Upper lobe of left lung (tissue), 6 donors: ENCODE results near the gene NIPA2. TPM values are rescaled to one million over a fixed set of nuclear protein-coding genes. Genes with fewer than 3 reads are reported as not detected.

ENCODE experiments used
- ATAC-seq, 2 donors: fragments of 200-7000 bp; cut with Tn5 transposase; one replicate each; pipeline ENCODE4 v1.9.1; 2022; ENCODE audit warnings: mild to moderate bottlenecking in 2 of 2, moderate library complexity in 2 of 2; ENCODE audit not compliant: low FRiP score in 2 of 2
- DNase-seq, 2 donors: peaks; one replicate each; pipeline ENCODE4 v3.0.0-alpha.2; 2019 to 2020
- H3K27ac ChIP-seq, 4 donors: fragments of 200-600 bp; sonication (generic); one replicate each; pipeline ENCODE4 v1.5.1; 2016 to 2019
- H3K27me3 ChIP-seq, 4 donors: fragments of 200-600 bp; sonication (generic); one replicate each; pipeline ENCODE4 v1.5.1; 2017 to 2019
- H3K36me3 ChIP-seq, 4 donors: fragments of 200-600 bp; sonication (generic); one replicate each; pipeline ENCODE4 v1.5.1; 2016 to 2019
- H3K4me1 ChIP-seq, 4 donors: fragments of 200-600 bp; sonication (generic); one replicate each; pipeline ENCODE4 v1.5.1; 2018 to 2019
- H3K4me3 ChIP-seq, 4 donors: fragments of 200-600 bp; sonication (generic); one replicate each; pipeline ENCODE4 v1.5.1; 2017 to 2019; ENCODE audit warnings: mild to moderate bottlenecking in 2 of 4, moderate library complexity in 1 of 4
- H3K9me3 ChIP-seq, 4 donors: fragments of 200-600 bp; sonication (generic); one replicate each; pipeline ENCODE4 v1.5.1; 2018 to 2019
- CTCF ChIP-seq, 6 experiments: fragments of 450-650 bp in 4 of 6; fragments of 200-600 bp in 2 of 6; sonication (generic) in 2 of 6; IDR thresholded peaks; one replicate each; pipeline ENCODE4 v1.5.1; 2016 to 2019; ENCODE audit warnings: antibody characterized with exemption in 6 of 6
- EP300 ChIP-seq, 4 donors: sonication (generic); formaldehyde crosslinking; IDR thresholded peaks; one replicate each; pipeline ENCODE4 v1.5.1; 2017; ENCODE audit warnings: antibody characterized with exemption in 4 of 4, control low read depth in 2 of 4
- POLR2A ChIP-seq, 4 donors: fragments of 450-650 bp; IDR thresholded peaks; one replicate each; pipeline ENCODE4 v1.5.1; 2016 to 2017; ENCODE audit warnings: antibody characterized with exemption in 4 of 4, mild to moderate bottlenecking in 2 of 4
- POLR2AphosphoS5 ChIP-seq, 2 donors: sonication (generic); formaldehyde crosslinking; IDR thresholded peaks; one replicate each; pipeline ENCODE4 v1.5.1; 2017; ENCODE audit warnings: antibody characterized with exemption in 2 of 2
- WGBS, 2 donors: methylation state at CpG; one replicate each; pipeline ENCODE4 v1.1.5; 2017 to 2018; 5-methylcytosine and 5-hydroxymethylcytosine counted together
- total RNA-seq, 6 donors: library from RNA; depleted of rRNA in 4 of 6; stranded (reverse); fragments of >200 nt in 4 of 6; gene quantifications; one replicate each; pipeline versions ENCODE4 v1.1.0 to v1.2.1, GENCODE V29; 2016 to 2021
- donor health status: DM: no; HTN: no; CAD: no; lungs with moderate emphysema.
- donor health status: DM: no; HTN: yes; CAD: no; lungs with severe emphysema.

NIPA2 gene
- total RNA-seq, 6 donors from 2014 or later, result 23.0 to 55.9 (median 47.5) TPM

GRCh38 chr15:22877607-22878006 is 39.1 kb downstream of the NIPA2 start:
- 92% methylated on average over 8 of the region's 8 CpGs; no CpG with 5 or more reads in 1 of the 2 donors for WGBS, 2 donors
- no peaks in the 10 kb centered on the region for H3K27me3 ChIP-seq
- H3K27ac ChIP-seq, result no peak overlapping the region
- no peak for DNase-seq
- H3K4me3 ChIP-seq, result no peak overlapping the region
- peaks cover 39 to 97% (median 91%) of the 10 kb centered on the region in 4 donors for H3K36me3 ChIP-seq
- no peak for ATAC-seq
- TF ChIP-seq POLR2AphosphoS5 (IDR thresholded peaks at IDR 0.05) (no peak), CTCF (IDR thresholded peaks at IDR 0.05) (no peak), EP300 (IDR thresholded peaks at IDR 0.05) (no peak), POLR2A (IDR thresholded peaks at IDR 0.05) (no peak)
- H3K4me1 ChIP-seq, result no peaks in the 10 kb centered on the region
- H3K9me3 ChIP-seq, result no peaks in the 10 kb centered on the region

- WGBS, 2 donors, result 89 to 91% methylated on average over 10 of the region's 10 CpGs
- no peak for ATAC-seq
Observed at GRCh38 chr15:22878103-22878502, 39.6 kb downstream of the NIPA2 start.

GRCh38 chr15:22880068-22880980 is 41.9 kb downstream of the NIPA2 start:
- Histone ChIP-seq H3K27me3 (no peaks in the 10 kb centered on the region), H3K9me3 (no peaks in the 10 kb centered on the region), H3K4me1 (no peaks in the 10 kb centered on the region), H3K36me3 (peaks cover 29 to 78% (median 74%) of the 10 kb centered on the region in 4 donors), H3K27ac (no peak overlapping the region), H3K4me3 (no peak overlapping the region)
- TF ChIP-seq POLR2AphosphoS5 (IDR thresholded peaks at IDR 0.05), result no peak
- TF ChIP-seq EP300 (IDR thresholded peaks at IDR 0.05), result no peak
- TF ChIP-seq CTCF (IDR thresholded peaks at IDR 0.05), result no peak
- no peak for TF ChIP-seq POLR2A (IDR thresholded peaks at IDR 0.05)
- WGBS, 2 donors, result 93% methylated on average over 33 of the region's 33 CpGs
- DNase-seq (no peak), ATAC-seq (no peak)

More at GRCh38 chr15:22878103-22878502, 39.6 kb downstream of the NIPA2 start:
- TF ChIP-seq POLR2AphosphoS5 (IDR thresholded peaks at IDR 0.05), result no peak
- no peak for TF ChIP-seq CTCF (IDR thresholded peaks at IDR 0.05)
- TF ChIP-seq POLR2A (IDR thresholded peaks at IDR 0.05), result no peak
- TF ChIP-seq EP300 (IDR thresholded peaks at IDR 0.05), result no peak
- no peaks in the 10 kb centered on the region for H3K4me1 ChIP-seq
- no peaks in the 10 kb centered on the region for H3K9me3 ChIP-seq
- no peak overlapping the region for H3K27ac ChIP-seq
- no peak overlapping the region for H3K4me3 ChIP-seq
- peaks cover 39 to 97% (median 91%) of the 10 kb centered on the region in 4 donors for H3K36me3 ChIP-seq
- H3K27me3 ChIP-seq, result no peaks in the 10 kb centered on the region
- DNase-seq, result no peak

- Histone ChIP-seq H3K4me3 (no peak overlapping the region), H3K9me3 (no peaks in the 10 kb centered on the region), H3K27me3 (no peaks in the 10 kb centered on the region), H3K27ac (no peak overlapping the region), H3K4me1 (no peaks in the 10 kb centered on the region), H3K36me3 (peaks cover 27 to 69% (median 66%) of the 10 kb centered on the region in 4 donors)
- TF ChIP-seq CTCF (IDR thresholded peaks at IDR 0.05) (no peak), EP300 (IDR thresholded peaks at IDR 0.05) (no peak), POLR2A (IDR thresholded peaks at IDR 0.05) (no peak), POLR2AphosphoS5 (IDR thresholded peaks at IDR 0.05) (no peak)
- no peak for DNase-seq
- peak in 1 of 2 donors; percentile 52 for ATAC-seq
- WGBS, 2 donors, result 90 to 93% methylated on average over 19 of the region's 19 CpGs
Observed at GRCh38 chr15:22880981-22881738, 42.7 kb downstream of the NIPA2 start.
